HepG2 (cell line): ENCODE measurements around the gene STX8. TPM values are rescaled to one million over a fixed set of nuclear protein-coding genes. Genes with fewer than 3 reads are reported as not detected.

ENCODE experiments used
- ATAC-seq: fragments of 200-7000 bp; cut with Tn5 transposase; 3 replicates; pipeline ENCODE4 v1.9.1; 2020; ENCODE audit warnings: mild to moderate bottlenecking, moderate library complexity
- BruUV-seq: library from RNA; stranded (reverse); fragments of 400-500 nt; replicated peaks from 2 replicates; lab custom pipeline; 2021; lab: Mats Ljungman, UMichigan
- CTCF ChIA-PET: fragments of 300-600 bp; formaldehyde crosslinking; extraction: SDS; loops from one replicate; lab custom pipeline; 2021; ENCODE audit warnings: low total read pairs, inconsistent platforms, low intra/inter-chr PET ratio; lab: Yijun Ruan, JAX
- POLR2A ChIA-PET: fragments of 350-600 bp; sonication (Branson Sonifier 250); formaldehyde crosslinking; loops from one replicate; lab custom pipeline; 2020; ENCODE audit warnings: antibody characterized with exemption, inconsistent platforms; lab: Yijun Ruan, JAX
- DNase-seq: peaks from one replicate; pipeline ENCODE4 v3.0.0-alpha.2; 2015; ENCODE audit warnings: low spot score
- FAIRE-seq: peaks from 3 replicates; lab custom pipeline; 2011; peaks lifted over from hg19 to GRCh38; lab: Jason Lieb, UNC
- H2AFZ ChIP-seq: one replicate; pipeline ENCODE4 v1.6.1; 2011; ENCODE audit warnings: low read length, inconsistent platforms
- H3K27ac ChIP-seq: fragments of 300-600 bp; 3 replicates; pipeline ENCODE4 v1.8.0; 2011; ENCODE audit warnings: mixed run types, mild to moderate bottlenecking, mixed read lengths, low read length, inconsistent platforms; ENCODE audit not compliant: insufficient read depth; ENCODE audit errors: extremely low read length
- H3K27me3 ChIP-seq, 2 experiments: fragments of 200-600 bp in 1 of 2; 2 replicates in 1 of 2; 3 replicates in 1 of 2; pipeline versions ENCODE4 v1.6.0 to v1.8.0; 2011; ENCODE audit warnings: low read length in 2 of 2, mild to moderate bottlenecking in 2 of 2, moderate library complexity in 2 of 2, inconsistent platforms in 1 of 2; ENCODE audit not compliant: insufficient read depth in 2 of 2, control insufficient read depth in 1 of 2
- H3K36me3 ChIP-seq, 2 experiments: fragments of 200-600 bp in 1 of 2; replicated peaks in 1 of 2; 2 replicates in 1 of 2; 3 replicates in 1 of 2; pipeline versions ENCODE4 v1.5.1 to v1.8.0; 2011; ENCODE audit warnings: low read length in 2 of 2, inconsistent platforms in 1 of 2; ENCODE audit not compliant: insufficient read depth in 2 of 2, control insufficient read depth in 1 of 2
- H3K4me1 ChIP-seq: 2 replicates; pipeline ENCODE4 v1.5.1; 2012; ENCODE audit warnings: low read length, inconsistent platforms; ENCODE audit not compliant: insufficient read depth
- H3K4me2 ChIP-seq: 2 replicates; pipeline ENCODE4 v1.6.0; 2011; ENCODE audit warnings: low read depth, low read length, inconsistent platforms
- H3K4me3 ChIP-seq, 3 experiments: fragments of 200-600 bp in 1 of 3; sonication (generic), shearing (Covaris generic) in 1 of 3; replicated peaks in 1 of 3; 2 replicates each; pipeline ENCODE4 v1.5.1; 2011 to 2016; ENCODE audit warnings: low read length in 3 of 3, inconsistent platforms in 2 of 3, low read depth in 2 of 3, mild to moderate bottlenecking in 2 of 3, control low read depth in 1 of 3, mixed read lengths in 1 of 3; ENCODE audit not compliant: insufficient read depth in 1 of 3
- H3K79me2 ChIP-seq: one replicate; pipeline ENCODE4 v1.6.1; 2011; ENCODE audit warnings: low read length, inconsistent platforms; ENCODE audit not compliant: insufficient read depth
- H3K9ac ChIP-seq: 2 replicates; pipeline ENCODE4 v1.6.0; 2011; ENCODE audit warnings: mild to moderate bottlenecking, low read depth, low read length, inconsistent platforms; ENCODE audit not compliant: insufficient read depth
- H3K9me3 ChIP-seq: 2 replicates; pipeline ENCODE4 v1.5.1; 2012; ENCODE audit warnings: mild to moderate bottlenecking, low read length
- H4K20me1 ChIP-seq: 2 replicates; pipeline ENCODE4 v1.6.0; 2011; ENCODE audit warnings: inconsistent platforms, mild to moderate bottlenecking, low read length, moderate library complexity; ENCODE audit not compliant: insufficient read depth
- ARNT2 ChIP-seq: sonication (generic); formaldehyde crosslinking; IDR thresholded peaks from 2 replicates; pipeline ENCODE4 v1.8.0; 2022; ENCODE audit warnings: mild to moderate bottlenecking, low read depth, missing genetic modification reagents, moderate library complexity
- HMG20B ChIP-seq: conservative IDR thresholded peaks from 2 replicates; pipeline ENCODE4 v1.6.1; 2016; ENCODE audit warnings: missing genetic modification reagents, missing compliant biosample characterization
- POGZ ChIP-seq: sonication (generic); formaldehyde crosslinking; IDR thresholded peaks from 2 replicates; pipeline ENCODE4 v1.4.0; 2020; ENCODE audit warnings: mild to moderate bottlenecking, missing genetic modification reagents
- U2AF2 ChIP-seq: fragments of 200-400 bp; formaldehyde crosslinking; IDR thresholded peaks from 2 replicates; pipeline ENCODE4 v1.6.1; 2017; ENCODE audit warnings: low read depth, mild to moderate bottlenecking, low read length
- ZMYM4 ChIP-seq: sonication (generic); formaldehyde crosslinking; IDR thresholded peaks from 2 replicates; pipeline ENCODE4 v1.8.1; 2023; ENCODE audit warnings: mild to moderate bottlenecking, missing genetic modification reagents
- ZNF274 ChIP-seq: sonication (generic); formaldehyde crosslinking; IDR thresholded peaks from 2 replicates; pipeline ENCODE4 v1.5.1; 2020; ENCODE audit warnings: mild to moderate bottlenecking, missing genetic modification reagents
- ZNF282 ChIP-seq: fragments of 450-650 bp; IDR thresholded peaks from 2 replicates; pipeline ENCODE4 v1.6.1; 2018; ENCODE audit not compliant: partially characterized antibody
- ZNF580 ChIP-seq: IDR thresholded peaks from 2 replicates; pipeline ENCODE4 v1.6.1; 2016; ENCODE audit warnings: low read depth, borderline replicate concordance
- ZNF773 ChIP-seq: sonication (generic); formaldehyde crosslinking; IDR thresholded peaks from 2 replicates; pipeline ENCODE4 v1.4.0; 2020; ENCODE audit warnings: missing genetic modification reagents, borderline replicate concordance
- ZSCAN9 ChIP-seq: IDR thresholded peaks from 2 replicates; pipeline ENCODE4 v1.6.1; 2016; ENCODE audit warnings: borderline replicate concordance
- WGBS: methylation state at CpG from one replicate; pipeline ENCODE4 v1.1.6; 2017; ENCODE audit warnings: low lambda C conversion rate; 5-methylcytosine and 5-hydroxymethylcytosine counted together
- in situ Hi-C: cut with HindIII; loops from 2 replicates; pipeline ENCODE4 v1.10.0; 2017; ENCODE audit warnings: low pct_unique_long_range_greater_than_20kb; ENCODE audit not compliant: extremely low pct_ligation_motif_present
- intact Hi-C: fragments of 100-400 bp; cut with micrococcal nuclease; formaldehyde crosslinking; loops from one replicate; pipeline ENCODE4 v1.10.0; 2022; ENCODE audit not compliant: unreplicated experiment
- polyA plus RNA-seq, 8 experiments: library from polyadenylated mRNA; depleted of rRNA in 3 of 8; stranded (reverse) in 7 of 8; unstranded in 1 of 8; fragments of >200 nt; fragmentation: Illumina TruSeq in 4 of 8; extraction: Trizol in 4 of 8; gene quantifications; 2 replicates each; pipeline versions ENCODE4 v1.2.1 to v1.2.3, GENCODE V29; 2011 to 2016; ENCODE audit warnings: low read depth in 4 of 8, missing spikeins in 1 of 8, mixed read lengths in 1 of 8; ENCODE audit not compliant: insufficient read depth in 1 of 8
- total RNA-seq, 5 experiments: library from RNA; depleted of rRNA; stranded (reverse); fragments of >200 nt; fragmentation: Illumina TruSeq; extraction: Trizol; gene quantifications; 2 replicates each; pipeline ENCODE4 v1.2.3, GENCODE V29; 2016; ENCODE audit warnings: low read depth in 1 of 5

Gene STX8
- total and polyA plus RNA-seq, 2 of the 13 experiments (the other 11 are each of a cell fraction or from before 2014, with no cell fraction given) = 36.4 to 53.6 TPM

- intact Hi-C loops (no loop called here), in situ Hi-C loops (no loop called here)
- Histone ChIP-seq H3K27ac (no peak overlapping the region), H3K27me3 (no peaks in the 10 kb centered on the region), H3K9me3 (peaks cover 15% of the 10 kb centered on the region), H3K9ac (no peak overlapping the region), H4K20me1 (no peaks in the 10 kb centered on the region), H3K79me2 (no peaks in the 10 kb centered on the region), H3K4me2 (no peak overlapping the region), H2AFZ (no peak overlapping the region), H3K4me1 (peaks cover 6% of the 10 kb centered on the region), H3K36me3 (no peaks in the 10 kb centered on the region), H3K4me3 (no peak overlapping the region)
- WGBS = 96% methylated on average over 6 of the region's 6 CpGs
- CTCF ChIA-PET = no interaction called here
- BruUV-seq = no TSS peak
- TF ChIP-seq U2AF2 (no peak), ZNF282 (no peak), HMG20B (CRISPR knock-in tag) (no peak), ARNT2 (CRISPR knock-in tag) (no peak), POGZ (CRISPR knock-in tag) (no peak), ZMYM4 (CRISPR knock-in tag) (no peak), ZNF580 (CRISPR knock-in tag) (no peak), ZNF274 (CRISPR knock-in tag) (no peak)
- DNase-seq (no peak), FAIRE-seq (no peak), ATAC-seq (no peak)
- POLR2A ChIA-PET = no interaction called here
Observed at GRCh38 chr17:9332132-9332494, 243.5 kb downstream of the STX8 start.

- ATAC-seq = no peak
Observed at GRCh38 chr17:9331279-9332131, 244.1 kb downstream of the STX8 start.

More at GRCh38 chr17:9331279-9332131, 244.1 kb downstream of the STX8 start:
- Histone ChIP-seq H3K79me2 (no peaks in the 10 kb centered on the region), H3K27ac (no peak overlapping the region), H3K27me3 (no peaks in the 10 kb centered on the region), H3K9ac (no peak overlapping the region), H3K36me3 (no peaks in the 10 kb centered on the region), H2AFZ (no peak overlapping the region), H3K9me3 (peaks cover 15% of the 10 kb centered on the region), H3K4me3 (no peak overlapping the region), H4K20me1 (no peaks in the 10 kb centered on the region), H3K4me2 (no peak overlapping the region), H3K4me1 (peaks cover 6% of the 10 kb centered on the region)
- ChIA-PET POLR2A (no interaction called here), CTCF (no interaction called here)
- FAIRE-seq (no peak), DNase-seq (no peak)
- 85% methylated on average over 16 of the region's 16 CpGs for WGBS
- TF ChIP-seq ZSCAN9 (CRISPR knock-in tag) (no peak), ZNF773 (CRISPR knock-in tag) (no peak)
- intact Hi-C loops (no loop called here), in situ Hi-C loops (no loop called here)
- BruUV-seq = no TSS peak
